Measurements from ENCODE around the gene GSG1. TPM values are rescaled to one million over a fixed set of nuclear protein-coding genes. Genes with fewer than 3 reads are reported as not detected.
"Not testable (repeated sequence)": the region's sequence is repeated elsewhere in the genome, so short reads cannot be mapped to it uniquely, and the experiment has no call there.

Gene GSG1
- total and polyA plus RNA-seq, 11 donors, result not detected

GRCh38 chr12:13060581-13060980 is 42.9 kb downstream of the GSG1 start:
- WGBS, 4 donors, result 87 to 96% (median 91%) methylated on average over 2 of the region's 2 CpGs
- H3K9me3 ChIP-seq, result no peaks in the 10 kb centered on the region
- ATAC-seq (no peak), DNase-seq (no peak)
- intact Hi-C loops (cut with DNase I), result no loop called here
- TF ChIP-seq CTCF (IDR thresholded peaks at IDR 0.05), result no peak
- no peak for TF ChIP-seq POLR2A (IDR thresholded peaks at IDR 0.05)
- H3K36me3 ChIP-seq, result peaks cover 0 to 42% (median 18%) of the 10 kb centered on the region in 9 donors
- H3K27me3 ChIP-seq, result no peaks in the 10 kb centered on the region
- H3K27ac ChIP-seq, result no peak overlapping the region
- peaks cover 0 to 4% (median 0%) of the 10 kb centered on the region in 12 donors for H3K4me1 ChIP-seq
- H3K4me3 ChIP-seq, result no peak overlapping the region

- not testable (repeated sequence) for DNase-seq, H3K9me3 ChIP-seq, H3K36me3 ChIP-seq, H3K4me3 ChIP-seq, H3K27me3 ChIP-seq, H3K27ac ChIP-seq, ATAC-seq
- WGBS, 4 donors, result 86 to 95% (median 92%) methylated on average over 6 of the region's 6 CpGs
- peaks cover 0 to 20% (median 1%) of the 10 kb centered on the region in 12 donors for H3K4me1 ChIP-seq
- intact Hi-C loops (cut with DNase I), result loop anchor here in 1 of 10 donors (5.0 kb wide), 1 partner anchor 149 kb away; no protein-coding TSS in a partner anchor
Measured at GRCh38 chr12:13053617-13054016, 49.9 kb downstream of the GSG1 start.

- Histone ChIP-seq H3K36me3 (peaks cover 0 to 6% (median 0%) of the 10 kb centered on the region in 9 donors), H3K4me3 (no peak overlapping the region), H3K4me1 (peaks cover 0 to 20% (median 1%) of the 10 kb centered on the region in 12 donors), H3K27me3 (no peaks in the 10 kb centered on the region), H3K27ac (no peak overlapping the region), H3K9me3 (peaks cover 0 to 8% (median 0%) of the 10 kb centered on the region in 12 donors)
- DNase-seq (no peak), ATAC-seq (no peak)
- TF ChIP-seq POLR2A (IDR thresholded peaks at IDR 0.05) (no peak), CTCF (IDR thresholded peaks at IDR 0.05) (no peak)
- intact Hi-C loops (cut with DNase I), result loop anchor here in 1 of 10 donors (5.0 kb wide), 1 partner anchor 150 kb away; no protein-coding TSS in a partner anchor
- 49 to 51% (median 50%) methylated on average over 2 of the region's 2 CpGs for WGBS, 4 donors
Measured at GRCh38 chr12:13052421-13052820, 51.0 kb downstream of the GSG1 start.

GRCh38 chr12:13049816-13050215 is 53.7 kb downstream of the GSG1 start:
- no peak overlapping the region for H3K4me3 ChIP-seq
- WGBS, 4 donors, result 42 to 50% (median 44%) methylated on average over 3 of the region's 3 CpGs
- H3K36me3 ChIP-seq, result no peaks in the 10 kb centered on the region
- TF ChIP-seq POLR2A (IDR thresholded peaks at IDR 0.05) (no peak), CTCF (IDR thresholded peaks at IDR 0.05) (no peak)
- no peaks in the 10 kb centered on the region for H3K27me3 ChIP-seq
- ATAC-seq (no peak), DNase-seq (no peak)
- intact Hi-C loops (cut with DNase I), result loop anchor here in 1 of 10 donors (5.0 kb wide), 1 partner anchor 152 kb away; no protein-coding TSS in a partner anchor
- peaks cover 0 to 8% (median 0%) of the 10 kb centered on the region in 12 donors for H3K9me3 ChIP-seq
- H3K27ac ChIP-seq, result no peak overlapping the region
- H3K4me1 ChIP-seq, result peaks cover 0 to 27% (median 8%) of the 10 kb centered on the region in 12 donors

GRCh38 chr12:13046964-13047363 is 56.5 kb downstream of the GSG1 start:
- intact Hi-C loops (cut with DNase I), result no loop called here
- Histone ChIP-seq H3K4me1 (peaks cover 0 to 32% (median 12%) of the 10 kb centered on the region in 12 donors), H3K27me3 (no peaks in the 10 kb centered on the region), H3K27ac (no peak overlapping the region), H3K4me3 (no peak overlapping the region), H3K36me3 (no peaks in the 10 kb centered on the region), H3K9me3 (no peaks in the 10 kb centered on the region)
- TF ChIP-seq POLR2A (IDR thresholded peaks at IDR 0.05), result no peak
- no peak for TF ChIP-seq CTCF (IDR thresholded peaks at IDR 0.05)
- no peak for DNase-seq
- no peak for ATAC-seq
- WGBS, 4 donors, result 94 to 100% (median 95%) methylated on average over 1 of the region's 1 CpG

All from heart left ventricle (tissue), 16 donors.